ENCODE results near the gene RBM3. TPM values are rescaled to one million over a fixed set of nuclear protein-coding genes. Genes with fewer than 3 reads are reported as not detected.

The RBM3 gene
- total RNA-seq, 1 experiment from 2014 or later: 375 TPM

DNA sequence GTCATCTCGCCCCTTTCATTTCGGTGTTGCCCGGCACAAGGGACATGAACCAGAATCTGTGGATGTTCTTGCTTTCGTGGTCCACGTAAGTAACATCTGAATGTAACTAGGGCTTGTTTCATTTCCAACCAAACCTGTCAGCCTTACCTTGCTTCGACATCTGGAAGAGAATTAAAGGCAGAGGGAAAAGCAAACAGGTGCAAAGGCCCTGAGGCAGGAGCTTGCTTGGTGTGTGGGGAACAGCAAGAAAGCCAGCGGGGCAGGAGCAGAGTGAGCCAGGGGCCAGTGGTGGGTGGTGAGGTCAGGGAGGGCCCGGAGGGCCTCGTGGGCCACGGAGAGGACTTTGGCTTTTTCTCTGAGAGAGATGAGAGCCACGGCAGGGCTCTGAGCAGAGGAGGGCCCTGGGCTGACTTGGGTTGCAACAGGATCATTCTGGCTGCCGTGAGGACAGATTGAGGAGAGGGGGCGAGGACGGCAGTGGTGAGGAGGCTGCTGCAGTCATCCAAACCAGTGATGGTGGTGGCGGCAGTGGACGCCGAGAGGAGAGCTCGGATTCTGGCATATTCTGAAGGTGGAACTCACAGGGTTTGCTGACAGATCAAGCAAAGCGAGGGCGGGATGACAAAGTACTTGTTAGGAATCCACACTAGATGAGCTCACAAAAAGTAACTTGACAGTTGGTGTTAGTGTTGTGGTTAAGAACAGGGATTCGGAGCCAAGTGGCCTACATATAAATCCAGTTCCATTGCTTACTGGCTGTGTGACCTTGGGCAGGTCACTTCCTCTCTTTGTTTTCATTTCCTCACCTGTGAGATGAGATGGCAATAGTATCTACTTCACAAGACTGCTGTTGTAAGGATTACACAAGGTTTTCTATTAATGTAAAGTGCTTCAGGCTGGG is 16.2 kb downstream of the RBM3 start:
- Histone ChIP-seq H3K9me2 (replicated peaks; ENCODE audit: low read length) (no peaks in the 10 kb centered on the region), H3K4me2 (ENCODE audit: low read length) (no peak overlapping the region), H3K9ac (ENCODE audit: low read length) (no peak overlapping the region), H3F3A (ENCODE audit: low read length, unreplicated experiment) (no peaks in the 10 kb centered on the region), H2AFZ (ENCODE audit: low read length) (no peak overlapping the region), H3K9me3 (ENCODE audit: low read length) (no peaks in the 10 kb centered on the region), H3K36me3 (ENCODE audit: low read depth, low read length) (no peaks in the 10 kb centered on the region), H3K27me3 (ENCODE audit: low read length) (no peaks in the 10 kb centered on the region), H3K4me1 (ENCODE audit: insufficient read depth, low read length) (peaks cover 9% of the 10 kb centered on the region; the same call in 1 of the 2 replicates), H3K79me2 (ENCODE audit: low read length) (no peaks in the 10 kb centered on the region), H3K4me3 (ENCODE audit: low read length) (no peak overlapping the region), H4K20me1 (ENCODE audit: low read length) (no peaks in the 10 kb centered on the region), H3K27ac (ENCODE audit: low read length) (no peak overlapping the region)
- POLR2A ChIA-PET (ENCODE audit: unreplicated experiment): no interaction called here
- DNase-seq (no peak), ATAC-seq (no peak)
- no peak for TF ChIP-seq EZH2 (IDR thresholded peaks at IDR 0.05; ENCODE audit: low read length, unreplicated experiment)
- TF ChIP-seq EZH2phosphoT487 (IDR thresholded peaks at IDR 0.05; ENCODE audit: borderline replicate concordance, low read length): no peak
- TF ChIP-seq, protein P1, sequence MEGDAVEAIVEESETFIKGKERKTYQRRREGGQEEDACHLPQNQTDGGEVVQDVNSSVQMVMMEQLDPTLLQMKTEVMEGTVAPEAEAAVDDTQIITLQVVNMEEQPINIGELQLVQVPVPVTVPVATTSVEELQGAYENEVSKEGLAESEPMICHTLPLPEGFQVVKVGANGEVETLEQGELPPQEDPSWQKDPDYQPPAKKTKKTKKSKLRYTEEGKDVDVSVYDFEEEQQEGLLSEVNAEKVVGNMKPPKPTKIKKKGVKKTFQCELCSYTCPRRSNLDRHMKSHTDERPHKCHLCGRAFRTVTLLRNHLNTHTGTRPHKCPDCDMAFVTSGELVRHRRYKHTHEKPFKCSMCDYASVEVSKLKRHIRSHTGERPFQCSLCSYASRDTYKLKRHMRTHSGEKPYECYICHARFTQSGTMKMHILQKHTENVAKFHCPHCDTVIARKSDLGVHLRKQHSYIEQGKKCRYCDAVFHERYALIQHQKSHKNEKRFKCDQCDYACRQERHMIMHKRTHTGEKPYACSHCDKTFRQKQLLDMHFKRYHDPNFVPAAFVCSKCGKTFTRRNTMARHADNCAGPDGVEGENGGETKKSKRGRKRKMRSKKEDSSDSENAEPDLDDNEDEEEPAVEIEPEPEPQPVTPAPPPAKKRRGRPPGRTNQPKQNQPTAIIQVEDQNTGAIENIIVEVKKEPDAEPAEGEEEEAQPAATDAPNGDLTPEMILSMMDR (conservative IDR thresholded peaks at IDR 0.05; ENCODE audit: low read depth, low read length): no peak
- intact Hi-C loops (cut with micrococcal nuclease): no loop called here
- BruUV-seq (replicated peaks): no TSS peak
- CTCF ChIA-PET: no interaction called here

DNA sequence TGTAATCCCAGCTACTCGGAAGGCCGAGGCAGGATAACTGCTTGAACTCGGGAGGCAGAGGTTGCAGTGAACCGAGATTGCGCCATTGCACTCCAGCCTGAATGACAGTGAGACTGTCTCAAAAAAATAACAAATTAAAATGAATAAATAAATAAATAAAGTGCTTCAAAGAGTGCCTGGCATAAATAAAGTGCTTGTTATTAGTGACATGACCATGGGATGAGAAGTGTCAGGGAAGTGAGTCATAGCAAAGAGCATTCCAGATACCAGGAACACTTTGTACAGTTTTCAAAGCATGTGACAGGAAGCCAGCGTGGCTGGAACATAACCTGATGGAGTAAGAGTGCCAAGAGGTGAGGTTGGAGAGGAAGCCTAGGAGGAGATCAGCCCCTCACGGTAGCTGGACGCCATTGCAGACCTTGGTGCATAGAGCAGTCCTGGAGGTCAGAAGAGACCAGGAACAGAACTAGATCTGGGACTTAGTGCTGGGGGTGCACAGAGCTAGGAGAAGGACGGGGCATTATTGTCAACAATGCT is 17.0 kb downstream of the RBM3 start:
- Histone ChIP-seq H3F3A (ENCODE audit: low read length, unreplicated experiment) (no peaks in the 10 kb centered on the region), H4K20me1 (ENCODE audit: low read length) (no peaks in the 10 kb centered on the region), H3K4me3 (ENCODE audit: low read length) (no peak overlapping the region), H3K9ac (ENCODE audit: low read length) (no peak overlapping the region), H3K27me3 (ENCODE audit: low read length) (no peaks in the 10 kb centered on the region), H3K4me2 (ENCODE audit: low read length) (no peak overlapping the region), H3K9me2 (replicated peaks; ENCODE audit: low read length) (no peaks in the 10 kb centered on the region), H3K9me3 (ENCODE audit: low read length) (no peaks in the 10 kb centered on the region), H3K79me2 (ENCODE audit: low read length) (no peaks in the 10 kb centered on the region), H3K27ac (ENCODE audit: low read length) (peak overlapping the region; percentile 23; the same call in 1 of the 2 replicates), H2AFZ (ENCODE audit: low read length) (0 out of 2 replicates have a peak overlapping the region, but pooled peaks have one; percentile 42), H3K4me1 (ENCODE audit: insufficient read depth, low read length) (peaks cover 9% of the 10 kb centered on the region; the same call in 1 of the 2 replicates), H3K36me3 (ENCODE audit: low read depth, low read length) (no peaks in the 10 kb centered on the region)
- POLR2A ChIA-PET (ENCODE audit: unreplicated experiment): no interaction called here
- TF ChIP-seq, protein P1 (conservative IDR thresholded peaks at IDR 0.05; ENCODE audit: low read depth, low read length): 0 out of 2 replicates have a peak, but pooled peaks have one; percentile 19
- no peak for TF ChIP-seq EZH2 (IDR thresholded peaks at IDR 0.05; ENCODE audit: low read length, unreplicated experiment)
- TF ChIP-seq EZH2phosphoT487 (IDR thresholded peaks at IDR 0.05; ENCODE audit: borderline replicate concordance, low read length): no peak
- CTCF ChIA-PET: no interaction called here
- DNase-seq: peak; percentile 55
- no TSS peak for BruUV-seq (replicated peaks)
- intact Hi-C loops (cut with micrococcal nuclease): no loop called here
- peak; percentile 80 for ATAC-seq
